ENCODE data around the gene SLC2A13.

The SLC2A13 gene

DNA sequence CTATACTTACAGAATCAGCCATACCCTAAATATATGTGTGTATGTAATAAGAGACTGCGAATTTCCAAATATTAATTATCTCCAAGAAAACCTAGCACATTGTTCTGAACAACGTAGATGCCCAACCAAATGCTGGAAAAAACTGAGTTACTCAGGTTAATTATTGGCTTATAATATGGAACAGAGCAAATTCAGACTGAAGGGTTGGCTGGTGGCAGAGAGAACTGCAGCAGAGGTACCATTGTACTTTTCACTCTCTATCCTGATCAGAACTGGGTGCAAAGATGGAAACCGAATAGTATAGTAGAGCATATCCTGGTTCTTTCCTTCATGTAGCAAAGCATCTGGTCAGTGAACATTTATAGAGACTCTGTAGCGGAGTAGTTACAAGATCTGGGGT is 185.7 kb downstream of the SLC2A13 start (continued):
- TF ChIP-seq ZNF202 (tag by site-specific recombination; IDR thresholded peaks at IDR 0.05; ENCODE audit: borderline replicate concordance), result no peak
- no peak for TF ChIP-seq ZNF16 (tag by site-specific recombination; IDR thresholded peaks at IDR 0.05; ENCODE audit: low read depth)
- TF ChIP-seq ZNF433 (tag by site-specific recombination; IDR thresholded peaks at IDR 0.05; ENCODE audit: low read depth), result no peak

DNA sequence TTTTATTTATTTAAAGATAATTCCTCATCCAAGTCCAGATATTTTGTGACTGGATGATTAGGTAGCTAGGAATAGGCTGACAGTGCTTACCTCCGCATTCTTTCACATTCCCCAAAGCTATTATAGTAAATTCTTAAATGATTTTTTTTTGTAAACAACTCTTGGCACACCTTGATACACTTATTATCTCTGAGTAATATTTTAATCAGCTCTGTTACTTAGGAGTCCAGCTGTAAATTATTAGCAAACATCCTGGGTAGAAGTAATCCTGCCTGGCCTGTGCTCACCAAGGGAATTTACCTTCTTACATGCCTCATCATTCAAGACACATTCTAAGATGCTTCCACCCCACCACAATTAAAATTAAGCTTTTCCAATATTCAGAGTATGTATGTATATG is 186.1 kb downstream of the SLC2A13 start:
- Histone ChIP-seq H3K36me3 (ENCODE audit: control insufficient read depth in 2 of 2, insufficient read depth in 1 of 2, low read length in 2 of 2) (no peaks in the 10 kb centered on the region), H3K4me1 (ENCODE audit: control insufficient read depth, insufficient read depth, low read length) (peaks cover 4% of the 10 kb centered on the region; the same call in 1 of the 2 replicates), H3K4me3 (ENCODE audit: low read depth, low read length) (no peak overlapping the region), H3K9me3 (ENCODE audit: control insufficient read depth, insufficient read depth, low read depth, low read length) (no peaks in the 10 kb centered on the region), H3K27ac (ENCODE audit: extremely low read depth, low read depth, low read length) (no peak overlapping the region)
- ChIA-PET CTCF (no interaction called here), POLR2A (no interaction called here)
- TF ChIP-seq GLI4 (tag by site-specific recombination; IDR thresholded peaks at IDR 0.05) (no peak), BCL11B (tag by site-specific recombination; IDR thresholded peaks at IDR 0.05; ENCODE audit: low read depth) (no peak), ZNF302 (tag by site-specific recombination; IDR thresholded peaks at IDR 0.05; ENCODE audit: low read depth) (no peak), BCL11A (tag by site-specific recombination; IDR thresholded peaks at IDR 0.05; ENCODE audit: low read depth) (no peak), ZNF221 (tag by site-specific recombination; IDR thresholded peaks at IDR 0.05; ENCODE audit: borderline replicate concordance) (no peak), KLF8 (tag by site-specific recombination; IDR thresholded peaks at IDR 0.05) (no peak), EGR2 (tag by site-specific recombination; IDR thresholded peaks at IDR 0.05; ENCODE audit: low read depth) (no peak), ZNF416 (tag by site-specific recombination; IDR thresholded peaks at IDR 0.05) (no peak), REPIN1 (tag by site-specific recombination; IDR thresholded peaks at IDR 0.05; ENCODE audit: low read depth) (no peak), ZNF48 (tag by site-specific recombination; IDR thresholded peaks at IDR 0.05) (no peak), ZNF677 (tag by site-specific recombination; IDR thresholded peaks at IDR 0.05) (no peak), ZNF654 (tag by site-specific recombination; IDR thresholded peaks at IDR 0.05; ENCODE audit: low read depth) (no peak), ZIC2 (tag by site-specific recombination; IDR thresholded peaks at IDR 0.05) (no peak), ZNF23 (tag by site-specific recombination; IDR thresholded peaks at IDR 0.05; ENCODE audit: borderline replicate concordance) (no peak), ZNF585B (tag by site-specific recombination; IDR thresholded peaks at IDR 0.05) (no peak), ZNF791 (tag by site-specific recombination; IDR thresholded peaks at IDR 0.05) (no peak)

DNA sequence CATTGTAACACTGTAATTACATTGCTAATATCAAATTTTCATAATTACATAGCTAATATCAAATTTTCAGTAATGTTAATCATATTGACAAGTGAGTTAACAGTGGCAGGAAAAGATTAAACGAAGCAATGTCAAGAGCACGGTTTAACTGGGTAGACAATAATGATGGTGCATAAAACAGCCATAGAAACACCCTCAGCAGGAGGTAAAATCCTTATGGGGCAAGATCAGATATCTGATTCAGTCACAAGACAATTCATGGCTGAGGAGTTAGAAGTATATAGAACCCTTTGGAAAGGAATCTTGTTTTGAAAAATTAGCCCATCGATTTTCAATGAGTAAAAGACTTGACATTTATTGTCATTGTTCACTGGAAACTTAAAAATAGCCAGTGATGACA is 190.6 kb downstream of the SLC2A13 start:
- Histone ChIP-seq H3K4me3 (ENCODE audit: low read depth, low read length) (no peak overlapping the region), H3K4me1 (ENCODE audit: control insufficient read depth, insufficient read depth, low read length) (peaks cover 4% of the 10 kb centered on the region; the same call in 1 of the 2 replicates), H3K9me3 (ENCODE audit: control insufficient read depth, insufficient read depth, low read depth, low read length) (no peaks in the 10 kb centered on the region), H3K27ac (ENCODE audit: extremely low read depth, low read depth, low read length) (no peak overlapping the region), H3K36me3 (ENCODE audit: control insufficient read depth in 2 of 2, insufficient read depth in 1 of 2, low read length in 2 of 2) (no peaks in the 10 kb centered on the region)
- no peak for TF ChIP-seq HOXC10 (CRISPR knock-in tag; IDR thresholded peaks at IDR 0.05)
- peak; percentile 74 for TF ChIP-seq GLIS1 (tag by site-specific recombination; IDR thresholded peaks at IDR 0.05)
- TF ChIP-seq, protein P1, sequence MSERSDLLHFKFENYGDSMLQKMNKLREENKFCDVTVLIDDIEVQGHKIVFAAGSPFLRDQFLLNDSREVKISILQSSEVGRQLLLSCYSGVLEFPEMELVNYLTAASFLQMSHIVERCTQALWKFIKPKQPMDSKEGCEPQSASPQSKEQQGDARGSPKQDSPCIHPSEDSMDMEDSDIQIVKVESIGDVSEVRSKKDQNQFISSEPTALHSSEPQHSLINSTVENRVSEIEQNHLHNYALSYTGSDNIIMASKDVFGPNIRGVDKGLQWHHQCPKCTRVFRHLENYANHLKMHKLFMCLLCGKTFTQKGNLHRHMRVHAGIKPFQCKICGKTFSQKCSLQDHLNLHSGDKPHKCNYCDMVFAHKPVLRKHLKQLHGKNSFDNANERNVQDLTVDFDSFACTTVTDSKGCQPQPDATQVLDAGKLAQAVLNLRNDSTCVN (tag by site-specific recombination; optimal IDR thresholded peaks at IDR 0.05), result no peak
- TF ChIP-seq ZNF174 (tag by site-specific recombination; IDR thresholded peaks at IDR 0.05), result no peak
- TF ChIP-seq ZNF274 (IDR thresholded peaks at IDR 0.05; ENCODE audit: low read length), result no peak
- no peak for TF ChIP-seq ZNF274 (tag by site-specific recombination; IDR thresholded peaks at IDR 0.05; ENCODE audit: borderline replicate concordance)
- no peak for TF ChIP-seq WT1 (tag by site-specific recombination; IDR thresholded peaks at IDR 0.05)
- no peak for TF ChIP-seq ZNF654 (tag by site-specific recombination; IDR thresholded peaks at IDR 0.05; ENCODE audit: low read depth)
- TF ChIP-seq KLF10 (tag by site-specific recombination; IDR thresholded peaks at IDR 0.05), result no peak
- no peak for TF ChIP-seq ZBTB21 (tag by site-specific recombination; IDR thresholded peaks at IDR 0.05)
- no peak for TF ChIP-seq ZNF350 (tag by site-specific recombination; IDR thresholded peaks at IDR 0.05)
- TF ChIP-seq HOXA7 (CRISPR knock-in tag; IDR thresholded peaks at IDR 0.05; ENCODE audit: borderline replicate concordance), result no peak
- no peak for TF ChIP-seq EGR2 (tag by site-specific recombination; IDR thresholded peaks at IDR 0.05; ENCODE audit: low read depth)
- no peak for TF ChIP-seq TRIM28 (IDR thresholded peaks at IDR 0.05; ENCODE audit: borderline replicate concordance, low read length)
- TF ChIP-seq OSR2 (tag by site-specific recombination; IDR thresholded peaks at IDR 0.05), result 0 out of 2 replicates have a peak, but pooled peaks have one; percentile 19
- no peak for TF ChIP-seq ZNF610 (tag by site-specific recombination; IDR thresholded peaks at IDR 0.05; ENCODE audit: borderline replicate concordance)
- POLR2A ChIA-PET, result no interaction called here
- CTCF ChIA-PET, result no interaction called here

Data from HEK293 (cell line).